RWPE2 (cell line): Measurements from ENCODE around the gene IL16.

Experiments
- ATAC-seq: fragments of 200-7000 bp; cut with Tn5 transposase; 3 replicates; pipeline ENCODE4 v1.9.1; 2021; ENCODE audit warnings: low read depth
- DNase-seq: peaks from one replicate; pipeline ENCODE4 v3.0.0-alpha.2; 2020; ENCODE audit warnings: low spot score
- H3K27ac ChIP-seq: fragments of 450-650 bp; 2 replicates; pipeline ENCODE4 v1.5.1; 2017; ENCODE audit warnings: mild to moderate bottlenecking; ENCODE audit not compliant: poor library complexity, severe bottlenecking
- H3K27me3 ChIP-seq: fragments of 250-450 bp; sonication (Bioruptor Pico); 2 replicates; pipeline ENCODE4 v1.5.1; 2021; ENCODE audit warnings: mild to moderate bottlenecking, moderate library complexity; ENCODE audit not compliant: insufficient read depth, poor library complexity, severe bottlenecking
- H3K36me3 ChIP-seq: fragments of 250-450 bp; sonication (Bioruptor Pico); 2 replicates; pipeline ENCODE4 v1.5.1; 2020; ENCODE audit warnings: low read depth, mild to moderate bottlenecking, moderate library complexity
- H3K4me1 ChIP-seq: fragments of 250-450 bp; sonication (Bioruptor Pico); 2 replicates; pipeline ENCODE4 v1.5.1; 2021; ENCODE audit warnings: mild to moderate bottlenecking, moderate library complexity; ENCODE audit not compliant: insufficient read depth, poor library complexity, severe bottlenecking
- H3K4me3 ChIP-seq: fragments of 250-450 bp; sonication (Bioruptor Pico); 2 replicates; pipeline ENCODE4 v1.5.1; 2021; ENCODE audit warnings: mild to moderate bottlenecking, moderate library complexity; ENCODE audit not compliant: severe bottlenecking
- H3K9me3 ChIP-seq: fragments of 250-450 bp; sonication (Bioruptor Pico); 2 replicates; pipeline ENCODE4 v1.5.1; 2021; ENCODE audit warnings: mild to moderate bottlenecking, moderate library complexity; ENCODE audit not compliant: severe bottlenecking
- CTCF ChIP-seq: fragments of 450-650 bp; IDR thresholded peaks from one replicate; pipeline ENCODE4 v1.5.1; 2017; ENCODE audit warnings: mild to moderate bottlenecking, moderate library complexity; ENCODE audit not compliant: poor library complexity, severe bottlenecking

IL16 gene

GRCh38 chr15:81270781-81271491 is 74.3 kb downstream of the IL16 start:
- no peak for TF ChIP-seq CTCF
- H3K27me3 ChIP-seq = no peaks in the 10 kb centered on the region
- no peaks in the 10 kb centered on the region for H3K36me3 ChIP-seq
- no peak overlapping the region for H3K27ac ChIP-seq
- DNase-seq = no peak
- 0 out of 3 replicates have a peak, but pooled peaks have one; percentile 6 for ATAC-seq
- peaks cover 11% of the 10 kb centered on the region for H3K4me1 ChIP-seq
- no peak overlapping the region for H3K4me3 ChIP-seq
- no peaks in the 10 kb centered on the region for H3K9me3 ChIP-seq

GRCh38 chr15:81271761-81272644 is 75.3 kb downstream of the IL16 start:
- ATAC-seq (no peak), DNase-seq (no peak)
- TF ChIP-seq CTCF = no peak
- H3K36me3 ChIP-seq = no peaks in the 10 kb centered on the region
- no peaks in the 10 kb centered on the region for H3K27me3 ChIP-seq
- H3K4me3 ChIP-seq = no peak overlapping the region
- peaks cover 7% of the 10 kb centered on the region for H3K4me1 ChIP-seq
- H3K9me3 ChIP-seq = no peaks in the 10 kb centered on the region
- no peak overlapping the region for H3K27ac ChIP-seq

GRCh38 chr15:81273200-81273599 is 76.5 kb downstream of the IL16 start:
- H3K4me1 ChIP-seq = peaks cover 7% of the 10 kb centered on the region
- ATAC-seq (no peak), DNase-seq (no peak)
- no peaks in the 10 kb centered on the region for H3K9me3 ChIP-seq
- TF ChIP-seq CTCF = no peak
- H3K27me3 ChIP-seq = no peaks in the 10 kb centered on the region
- H3K27ac ChIP-seq = no peak overlapping the region
- H3K36me3 ChIP-seq = no peaks in the 10 kb centered on the region
- no peak overlapping the region for H3K4me3 ChIP-seq

GRCh38 chr15:81273855-81274254 is 77.2 kb downstream of the IL16 start:
- no peak for TF ChIP-seq CTCF
- no peak overlapping the region for H3K27ac ChIP-seq
- H3K36me3 ChIP-seq = no peaks in the 10 kb centered on the region
- no peaks in the 10 kb centered on the region for H3K9me3 ChIP-seq
- peaks cover 7% of the 10 kb centered on the region for H3K4me1 ChIP-seq
- no peaks in the 10 kb centered on the region for H3K27me3 ChIP-seq
- no peak for ATAC-seq
- DNase-seq = no peak
- no peak overlapping the region for H3K4me3 ChIP-seq
